Measurements from ENCODE around the gene CD163. TPM values are rescaled to one million over a fixed set of nuclear protein-coding genes. Genes with fewer than 3 reads are reported as not detected.

CD163 gene
- polyA plus RNA-seq, 1 of the 3 experiments (the other 2 are of a cell fraction), result 0.03 TPM

DNA sequence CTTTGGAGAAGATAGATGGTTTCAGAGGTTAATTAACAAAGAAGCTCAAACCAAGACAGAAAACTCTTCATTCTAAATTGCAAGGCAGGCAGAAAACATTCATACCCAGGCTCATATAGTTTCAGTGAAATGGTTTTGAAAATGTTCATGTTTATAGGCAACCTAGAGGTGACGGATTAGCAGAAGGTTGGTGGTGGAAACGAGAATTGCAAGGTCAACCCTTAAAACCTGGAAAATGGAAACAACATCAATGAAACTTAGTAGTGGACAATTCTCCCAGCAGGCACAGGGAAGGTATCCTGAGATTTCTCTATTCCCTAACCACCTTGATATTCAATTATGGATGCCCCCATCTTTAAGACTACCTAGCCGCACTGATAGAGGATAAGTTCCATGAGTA is 965 bp downstream of the CD163 start:
- H3K27ac ChIP-seq (ENCODE audit: low read depth in 2 of 2, low read length in 1 of 2), result no peak overlapping the region
- H3K79me2 ChIP-seq (ENCODE audit: insufficient read depth), result no peaks in the 10 kb centered on the region
- peaks cover 0 to 6% of the 10 kb centered on the region in 2 experiments; a peak in 2 of 4 replicates for H3K4me1 ChIP-seq (ENCODE audit: control insufficient read depth in 1 of 2, insufficient read depth in 2 of 2, low read depth in 1 of 2, low read length in 1 of 2)
- no peaks in the 10 kb centered on the region for H3K36me3 ChIP-seq (replicated peaks in 1 of 2; ENCODE audit: control insufficient read depth in 1 of 2, insufficient read depth in 2 of 2, low read length in 1 of 2)
- H3K27me3 ChIP-seq (ENCODE audit: insufficient read depth), result no peaks in the 10 kb centered on the region
- H4K20me1 ChIP-seq (ENCODE audit: insufficient read depth), result no peaks in the 10 kb centered on the region
- no peak overlapping the region for H2AFZ ChIP-seq (ENCODE audit: low read depth)
- no peak overlapping the region for H3K4me3 ChIP-seq (ENCODE audit: low read depth in 2 of 2, low read length in 1 of 2)
- no peak for DNase-seq
- H3K4me2 ChIP-seq, result no peak overlapping the region
- ChIA-PET CTCF (no interaction called here), POLR2A (no interaction called here)
- H3F3A ChIP-seq (replicated peaks; ENCODE audit: insufficient read depth), result peaks cover 10% of the 10 kb centered on the region
- H3K9me3 ChIP-seq, result no peaks in the 10 kb centered on the region
- WGBS (ENCODE audit: low lambda C conversion rate), result 11% methylated on average over 3 of the region's 3 CpGs
- no peak overlapping the region for H3K9ac ChIP-seq
- H3K9me2 ChIP-seq, result no peaks in the 10 kb centered on the region
- no peak for TF ChIP-seq TAF1 (IDR thresholded peaks at IDR 0.05; ENCODE audit: borderline replicate concordance, low read depth, low read length)
- TF ChIP-seq SMC3 (IDR thresholded peaks at IDR 0.05; ENCODE audit: low read depth, low read length), result no peak
- TF ChIP-seq FOXJ3 (CRISPR knock-in tag; IDR thresholded peaks at IDR 0.05), result no peak
- no peak for TF ChIP-seq FOSL2 (IDR thresholded peaks at IDR 0.05; ENCODE audit: borderline replicate concordance, low read depth)
- no peak for TF ChIP-seq RAD21 (IDR thresholded peaks at IDR 0.05; ENCODE audit: low read length)
- TF ChIP-seq, protein P1, sequence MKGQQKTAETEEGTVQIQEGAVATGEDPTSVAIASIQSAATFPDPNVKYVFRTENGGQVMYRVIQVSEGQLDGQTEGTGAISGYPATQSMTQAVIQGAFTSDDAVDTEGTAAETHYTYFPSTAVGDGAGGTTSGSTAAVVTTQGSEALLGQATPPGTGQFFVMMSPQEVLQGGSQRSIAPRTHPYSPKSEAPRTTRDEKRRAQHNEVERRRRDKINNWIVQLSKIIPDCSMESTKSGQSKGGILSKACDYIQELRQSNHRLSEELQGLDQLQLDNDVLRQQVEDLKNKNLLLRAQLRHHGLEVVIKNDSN (IDR thresholded peaks at IDR 0.05; ENCODE audit: borderline replicate concordance, low read depth), result no peak
- TF ChIP-seq YY1 (IDR thresholded peaks at IDR 0.05; ENCODE audit: low read depth), result no peak

DNA sequence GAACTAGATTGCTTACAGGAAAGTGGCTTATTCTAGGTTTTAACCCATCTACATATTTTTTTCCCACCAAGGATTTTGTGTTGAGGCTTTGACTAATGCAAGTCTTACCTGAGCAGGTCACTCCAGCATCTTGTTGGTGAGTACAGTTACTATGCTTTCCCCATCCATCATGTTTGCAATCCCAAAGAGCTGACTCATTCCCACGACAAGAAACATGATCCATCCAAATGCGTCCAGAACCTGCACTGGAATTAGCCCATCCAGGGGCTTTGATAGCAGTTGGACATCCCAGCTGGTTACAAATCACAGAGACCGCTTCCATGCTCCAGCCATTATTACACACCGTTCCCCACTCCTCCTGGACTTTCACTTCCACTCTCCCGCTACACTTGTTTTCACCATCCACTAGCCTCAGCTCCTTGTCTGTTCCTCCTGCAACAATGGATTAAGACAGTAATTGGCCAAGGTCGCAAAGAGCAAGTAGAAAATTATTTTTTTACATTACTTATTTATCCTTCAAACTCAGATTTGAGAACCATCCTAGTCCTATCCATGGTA is 2.5 kb downstream of the CD163 start:
- H3K4me3 ChIP-seq (ENCODE audit: low read depth in 2 of 2, low read length in 1 of 2), result no peak overlapping the region
- no peaks in the 10 kb centered on the region for H4K20me1 ChIP-seq (ENCODE audit: insufficient read depth)
- no peaks in the 10 kb centered on the region for H3K36me3 ChIP-seq (replicated peaks in 1 of 2; ENCODE audit: control insufficient read depth in 1 of 2, insufficient read depth in 2 of 2, low read length in 1 of 2)
- H3K79me2 ChIP-seq (ENCODE audit: insufficient read depth), result no peaks in the 10 kb centered on the region
- no peak overlapping the region for H2AFZ ChIP-seq (ENCODE audit: low read depth)
- H3K9me3 ChIP-seq, result no peaks in the 10 kb centered on the region
- H3K9ac ChIP-seq, result no peak overlapping the region
- no peaks in the 10 kb centered on the region for H3K9me2 ChIP-seq
- H3K4me2 ChIP-seq, result no peak overlapping the region
- H3K27me3 ChIP-seq (ENCODE audit: insufficient read depth), result no peaks in the 10 kb centered on the region
- ChIA-PET POLR2A (no interaction called here), CTCF (interaction anchor here (0.8 kb wide), 1 partner anchor 40 kb away, joined by 3 read pairs; no protein-coding TSS in a partner anchor)
- no peak for DNase-seq
- TF ChIP-seq TCF12 (IDR thresholded peaks at IDR 0.05) (peak; percentile 25; the same call in 1 of the 2 replicates), FOSL2 (IDR thresholded peaks at IDR 0.05; ENCODE audit: borderline replicate concordance, low read depth) (peak; percentile 11; the same call in 1 of the 2 replicates), RCOR1 (IDR thresholded peaks at IDR 0.05; ENCODE audit: low read length) (no peak), MXI1 (IDR thresholded peaks at IDR 0.05; ENCODE audit: low read depth, low read length) (no peak), JUND (IDR thresholded peaks at IDR 0.05) (0 out of 2 replicates have a peak, but pooled peaks have one; percentile 12), EP300 (IDR thresholded peaks at IDR 0.05; ENCODE audit: borderline replicate concordance in 1 of 2, low read depth in 1 of 2, low read length in 1 of 2) (0 out of 4 replicates have a peak, but pooled peaks of 1 of the 2 experiments have one; percentile 10), SIN3A (IDR thresholded peaks at IDR 0.05; ENCODE audit: borderline replicate concordance, low read depth, low read length) (no peak)
- TF ChIP-seq, protein P2, sequence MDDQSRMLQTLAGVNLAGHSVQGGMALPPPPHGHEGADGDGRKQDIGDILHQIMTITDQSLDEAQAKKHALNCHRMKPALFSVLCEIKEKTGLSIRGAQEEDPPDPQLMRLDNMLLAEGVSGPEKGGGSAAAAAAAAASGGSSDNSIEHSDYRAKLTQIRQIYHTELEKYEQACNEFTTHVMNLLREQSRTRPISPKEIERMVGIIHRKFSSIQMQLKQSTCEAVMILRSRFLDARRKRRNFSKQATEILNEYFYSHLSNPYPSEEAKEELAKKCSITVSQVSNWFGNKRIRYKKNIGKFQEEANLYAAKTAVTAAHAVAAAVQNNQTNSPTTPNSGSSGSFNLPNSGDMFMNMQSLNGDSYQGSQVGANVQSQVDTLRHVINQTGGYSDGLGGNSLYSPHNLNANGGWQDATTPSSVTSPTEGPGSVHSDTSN (IDR thresholded peaks at IDR 0.05), result peak; percentile 43
- H3F3A ChIP-seq (replicated peaks; ENCODE audit: insufficient read depth), result peaks cover 10% of the 10 kb centered on the region
- WGBS (ENCODE audit: low lambda C conversion rate), result 12% methylated on average over 6 of the region's 6 CpGs
- peak overlapping the region in 1 of 2 experiments; percentile 40; a peak in 1 of 4 replicates for H3K27ac ChIP-seq (ENCODE audit: low read depth in 2 of 2, low read length in 1 of 2)
- H3K4me1 ChIP-seq (ENCODE audit: control insufficient read depth in 1 of 2, insufficient read depth in 2 of 2, low read depth in 1 of 2, low read length in 1 of 2), result peaks cover 0 to 6% of the 10 kb centered on the region in 2 experiments; a peak in 2 of 4 replicates

Data from SK-N-SH (cell line).